Pulmonary artery endothelial cell (primary cell): ENCODE measurements around the gene IRF9. TPM values are rescaled to one million over a fixed set of nuclear protein-coding genes. Genes with fewer than 3 reads are reported as not detected.

Source experiments
- DNase-seq: peaks from one replicate; pipeline ENCODE4 v3.0.0-alpha.2; 2011; ENCODE audit warnings: low read depth, low spot score
- total RNA-seq: library from RNA; depleted of rRNA; stranded (reverse); fragments of >200 nt; gene quantifications from 2 replicates; pipeline ENCODE4 v1.2.3, GENCODE V29; 2014

Gene IRF9
- total RNA-seq, 1 donor from 2014 or later = 42.1 TPM

DNA sequence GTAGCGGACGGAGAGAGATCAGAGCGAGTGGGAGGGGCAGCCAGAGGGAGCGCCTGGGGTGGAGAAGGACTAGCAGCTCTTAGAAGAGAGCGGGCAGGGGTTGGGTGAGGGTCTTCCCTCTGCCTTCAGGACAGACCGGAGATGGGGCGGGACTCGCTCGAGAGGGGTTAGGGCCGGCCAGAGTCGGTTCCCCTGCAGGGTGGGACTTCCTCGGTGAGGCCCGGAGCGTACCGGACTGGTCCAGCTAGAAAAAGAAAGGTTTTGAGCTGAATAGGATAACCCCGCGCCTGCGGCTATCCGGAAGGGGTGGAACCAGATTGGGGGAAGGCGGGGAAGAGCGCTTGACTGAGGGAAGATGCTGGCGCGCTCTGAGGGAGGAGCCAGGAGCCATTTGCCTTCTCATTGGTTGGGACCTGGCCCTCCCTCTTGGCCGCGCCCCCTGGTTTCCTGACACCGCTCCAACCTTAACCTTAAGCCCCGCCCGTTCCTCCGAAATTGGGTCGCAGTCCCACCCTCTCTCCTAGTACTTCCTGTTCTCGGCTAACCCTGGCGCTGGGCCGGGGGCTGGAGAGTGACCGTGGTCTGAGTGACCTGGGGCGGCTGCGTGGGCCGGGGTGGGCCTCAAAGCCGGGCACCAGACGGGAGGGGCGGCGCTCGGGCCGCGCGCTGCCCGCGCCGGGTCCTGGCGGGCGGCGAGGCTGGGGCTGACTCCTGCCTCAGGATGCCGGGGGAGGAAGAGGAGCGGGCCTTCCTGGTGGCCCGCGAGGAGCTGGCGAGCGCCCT is 13.9 kb upstream of the IRF9 start, which contains the start of gene RNF31:
Gene RNF31, plus strand, starts transcription at position 521 of the 783 bp plus-strand sequence. Its CDS starts 201 bp downstream, at position 722.
- DNase-seq = peak; percentile 95

DNA sequence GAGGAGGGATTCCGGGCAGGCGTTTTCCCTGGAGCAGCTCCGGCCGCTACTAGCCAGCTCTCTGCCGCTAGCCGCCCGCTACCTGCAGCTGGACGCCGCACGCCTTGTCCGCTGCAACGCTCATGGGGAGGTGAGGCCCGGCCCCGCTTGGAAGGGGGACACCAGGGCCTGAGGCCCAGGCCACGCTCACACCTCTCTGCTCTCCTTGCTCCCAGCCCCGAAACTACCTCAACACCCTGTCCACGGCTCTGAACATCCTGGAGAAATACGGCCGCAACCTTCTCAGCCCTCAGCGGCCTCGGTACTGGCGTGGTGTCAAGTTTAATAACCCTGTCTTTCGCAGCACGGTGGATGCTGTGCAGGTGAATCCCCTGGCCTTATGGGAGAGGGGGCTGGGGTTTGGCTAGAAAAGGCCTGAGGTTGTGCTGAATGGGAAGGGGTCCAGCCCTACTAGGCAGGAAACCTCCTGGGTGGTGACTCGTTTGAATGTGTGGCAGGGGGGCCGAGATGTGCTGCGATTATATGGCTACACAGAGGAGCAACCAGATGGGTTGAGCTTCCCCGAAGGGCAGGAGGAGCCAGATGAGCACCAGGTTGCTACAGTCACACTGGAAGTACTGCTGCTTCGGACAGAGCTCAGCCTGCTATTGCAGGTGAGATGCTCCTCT is 13.2 kb upstream of the IRF9 start:
- DNase-seq = no peak

DNA sequence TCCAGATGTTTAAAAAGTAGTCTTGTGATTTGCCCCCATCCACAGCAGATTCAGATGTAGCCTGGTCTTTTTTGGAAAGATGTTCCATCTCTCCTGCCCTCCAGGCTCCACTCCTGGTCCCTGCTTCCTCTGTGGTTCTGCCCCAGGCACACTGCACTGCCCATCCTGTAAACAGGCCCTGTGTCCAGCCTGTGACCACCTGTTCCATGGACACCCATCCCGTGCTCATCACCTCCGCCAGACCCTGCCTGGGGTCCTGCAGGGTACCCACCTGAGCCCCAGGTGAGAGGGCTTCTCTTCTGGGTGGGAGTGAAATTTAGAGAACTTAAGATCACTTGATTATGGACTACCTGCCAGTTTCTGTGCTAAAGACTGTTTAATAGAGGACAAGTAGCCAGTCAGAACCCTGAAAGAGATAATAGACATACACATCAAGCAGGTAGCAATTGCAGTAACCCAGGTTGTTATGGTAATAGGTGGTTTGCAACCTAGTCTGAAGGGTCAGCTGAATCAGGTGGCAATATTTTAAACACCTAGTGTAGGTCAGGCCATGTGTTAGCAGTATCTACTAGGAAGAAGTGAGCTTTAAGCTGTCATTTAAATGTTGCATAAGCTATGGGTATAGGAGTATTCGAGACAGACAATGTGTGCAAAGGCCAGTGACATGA is 11.6 kb upstream of the IRF9 start:
- DNase-seq = no peak

DNA sequence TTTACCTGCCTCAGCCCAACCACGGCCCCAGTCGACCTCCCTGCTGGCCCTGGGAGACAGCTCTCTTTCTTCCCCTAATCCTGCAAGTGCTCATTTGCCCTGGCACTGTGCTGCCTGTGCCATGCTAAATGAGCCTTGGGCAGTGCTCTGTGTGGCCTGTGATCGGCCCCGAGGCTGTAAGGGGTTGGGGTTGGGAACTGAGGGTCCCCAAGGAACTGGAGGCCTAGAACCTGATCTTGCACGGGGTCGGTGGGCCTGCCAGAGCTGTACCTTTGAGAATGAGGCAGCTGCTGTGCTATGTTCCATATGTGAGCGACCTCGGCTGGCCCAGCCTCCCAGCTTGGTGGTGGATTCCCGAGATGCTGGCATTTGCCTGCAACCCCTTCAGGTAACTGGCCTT is 11.0 kb upstream of the IRF9 start:
- DNase-seq = no peak

DNA sequence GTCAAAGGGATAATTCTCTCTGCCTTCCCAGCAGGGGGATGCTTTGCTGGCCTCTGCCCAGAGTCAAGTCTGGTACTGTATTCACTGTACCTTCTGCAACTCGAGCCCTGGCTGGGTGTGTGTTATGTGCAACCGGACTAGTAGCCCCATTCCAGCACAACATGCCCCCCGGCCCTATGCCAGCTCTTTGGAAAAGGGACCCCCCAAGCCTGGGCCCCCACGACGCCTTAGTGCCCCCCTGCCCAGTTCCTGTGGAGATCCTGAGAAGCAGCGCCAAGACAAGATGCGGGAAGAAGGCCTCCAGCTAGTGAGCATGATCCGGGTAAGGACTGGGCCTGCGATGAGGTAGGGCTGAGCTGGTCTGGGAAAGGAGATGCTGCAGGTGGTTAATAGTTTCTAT is 10.5 kb upstream of the IRF9 start:
- no peak for DNase-seq

DNA sequence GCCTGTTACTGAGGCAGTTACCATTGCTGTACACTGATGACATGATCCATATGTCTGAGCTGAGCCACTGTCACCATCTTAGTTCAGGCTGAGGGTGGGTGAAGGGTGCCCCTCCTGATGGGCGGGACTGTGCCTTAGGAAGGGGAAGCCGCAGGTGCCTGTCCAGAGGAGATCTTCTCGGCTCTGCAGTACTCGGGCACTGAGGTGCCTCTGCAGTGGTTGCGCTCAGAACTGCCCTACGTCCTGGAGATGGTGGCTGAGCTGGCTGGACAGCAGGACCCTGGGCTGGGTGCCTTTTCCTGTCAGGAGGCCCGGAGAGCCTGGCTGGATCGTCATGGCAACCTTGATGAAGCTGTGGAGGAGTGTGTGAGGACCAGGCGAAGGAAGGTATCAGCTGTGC is 10.1 kb upstream of the IRF9 start:
- no peak for DNase-seq

DNA sequence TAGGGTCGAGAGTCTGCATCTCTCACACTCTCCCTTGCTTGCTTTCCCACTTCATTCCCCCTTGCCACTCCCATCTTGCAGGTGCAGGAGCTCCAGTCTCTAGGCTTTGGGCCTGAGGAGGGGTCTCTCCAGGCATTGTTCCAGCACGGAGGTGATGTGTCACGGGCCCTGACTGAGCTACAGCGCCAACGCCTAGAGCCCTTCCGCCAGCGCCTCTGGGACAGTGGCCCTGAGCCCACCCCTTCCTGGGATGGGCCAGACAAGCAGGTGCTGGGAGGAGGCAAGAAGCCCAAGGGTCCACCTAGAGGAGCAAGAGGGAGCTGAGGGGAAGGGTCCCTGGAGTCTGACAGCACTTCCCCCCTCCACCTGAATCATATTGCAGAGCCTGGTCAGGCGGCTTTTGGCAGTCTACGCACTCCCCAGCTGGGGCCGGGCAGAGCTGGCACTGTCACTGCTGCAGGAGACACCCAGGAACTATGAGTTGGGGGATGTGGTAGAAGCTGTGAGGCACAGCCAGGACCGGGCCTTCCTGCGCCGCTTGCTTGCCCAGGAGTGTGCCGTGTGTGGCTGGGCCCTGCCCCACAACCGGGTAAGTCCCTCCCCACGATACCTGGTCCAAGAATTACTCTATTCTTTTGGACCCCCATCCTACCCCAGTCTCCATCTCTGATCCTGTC is 9.5 kb upstream of the IRF9 start:
- DNase-seq = no peak

DNA sequence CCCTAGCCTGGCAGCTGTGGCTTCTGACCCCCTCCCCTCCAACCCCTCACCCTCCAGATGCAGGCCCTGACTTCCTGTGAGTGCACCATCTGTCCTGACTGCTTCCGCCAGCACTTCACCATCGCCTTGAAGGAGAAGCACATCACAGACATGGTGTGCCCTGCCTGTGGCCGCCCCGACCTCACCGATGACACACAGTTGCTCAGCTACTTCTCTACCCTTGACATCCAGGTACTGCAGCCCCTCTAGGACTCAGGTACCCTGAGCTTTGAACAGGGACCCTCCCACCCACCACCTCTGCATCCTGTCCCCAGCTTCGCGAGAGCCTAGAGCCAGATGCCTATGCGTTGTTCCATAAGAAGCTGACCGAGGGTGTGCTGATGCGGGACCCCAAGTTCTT is 6.0 kb upstream of the IRF9 start:
- no peak for DNase-seq

DNA sequence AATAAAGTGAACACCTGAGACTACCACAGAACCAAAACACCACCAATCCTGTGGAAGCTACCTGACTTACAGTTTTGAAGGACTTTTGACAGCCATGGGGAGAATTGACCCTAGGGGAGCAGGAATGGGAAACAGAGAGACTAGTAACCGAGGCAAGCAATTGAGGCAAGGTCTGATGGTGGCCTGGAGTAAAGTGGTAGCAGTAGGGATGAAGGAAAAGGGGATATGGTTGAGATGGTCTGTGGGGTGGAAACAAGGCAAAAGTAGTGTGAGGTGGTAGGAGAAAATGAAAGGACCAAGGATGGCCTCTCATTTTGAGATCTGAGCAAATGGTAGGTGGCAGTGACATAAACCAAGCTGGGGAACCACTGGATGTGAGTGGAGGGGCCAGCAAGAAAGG is 4.2 kb upstream of the IRF9 start:
- no peak for DNase-seq

DNA sequence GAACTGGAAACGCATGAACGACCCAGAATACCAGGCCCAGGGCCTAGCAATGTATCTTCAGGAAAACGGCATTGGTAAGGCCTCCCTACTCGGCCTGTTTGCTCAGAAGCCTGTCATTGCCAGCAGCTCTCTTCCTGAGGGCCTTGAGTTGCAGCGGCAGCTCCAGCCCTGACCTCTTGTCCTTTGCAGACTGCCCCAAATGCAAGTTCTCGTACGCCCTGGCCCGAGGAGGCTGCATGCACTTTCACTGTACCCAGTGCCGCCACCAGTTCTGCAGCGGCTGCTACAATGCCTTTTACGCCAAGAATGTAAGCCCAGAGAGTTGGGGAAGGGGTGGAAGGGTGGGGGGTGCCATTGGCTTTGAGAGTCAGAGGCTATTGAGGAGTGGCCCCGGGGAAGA is 3.7 kb upstream of the IRF9 start:
- DNase-seq = no peak

DNA sequence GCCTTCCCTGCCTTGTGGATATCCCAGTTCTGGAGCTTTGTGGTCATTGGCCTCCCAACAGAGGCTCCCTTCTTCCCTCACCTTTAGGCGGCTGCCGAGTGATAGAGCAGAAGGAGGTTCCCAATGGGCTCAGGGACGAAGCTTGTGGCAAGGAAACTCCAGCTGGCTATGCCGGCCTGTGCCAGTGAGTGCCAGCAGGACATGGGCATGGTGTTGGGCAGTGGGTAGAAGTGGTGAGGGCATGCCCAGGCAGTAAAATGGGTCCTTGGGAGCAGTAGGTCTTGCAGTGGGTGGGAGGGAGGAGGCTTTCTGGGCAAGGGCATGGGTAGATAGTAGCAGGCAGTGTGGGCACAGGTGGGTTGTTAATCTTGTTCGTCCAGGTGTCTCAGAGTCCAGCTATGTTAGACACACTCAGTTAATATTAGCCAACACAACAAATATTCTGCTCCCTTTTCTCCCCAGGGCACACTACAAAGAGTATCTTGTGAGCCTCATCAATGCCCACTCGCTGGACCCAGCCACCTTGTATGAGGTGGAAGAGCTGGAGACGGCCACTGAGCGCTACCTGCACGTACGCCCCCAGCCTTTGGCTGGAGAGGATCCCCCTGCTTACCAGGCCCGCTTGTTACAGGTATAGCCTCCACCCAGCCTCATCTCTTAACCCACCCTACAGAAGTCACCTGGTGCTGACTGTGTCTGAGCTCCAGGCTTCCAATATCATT is 1.1 kb upstream of the IRF9 start:
- no peak for DNase-seq

DNA sequence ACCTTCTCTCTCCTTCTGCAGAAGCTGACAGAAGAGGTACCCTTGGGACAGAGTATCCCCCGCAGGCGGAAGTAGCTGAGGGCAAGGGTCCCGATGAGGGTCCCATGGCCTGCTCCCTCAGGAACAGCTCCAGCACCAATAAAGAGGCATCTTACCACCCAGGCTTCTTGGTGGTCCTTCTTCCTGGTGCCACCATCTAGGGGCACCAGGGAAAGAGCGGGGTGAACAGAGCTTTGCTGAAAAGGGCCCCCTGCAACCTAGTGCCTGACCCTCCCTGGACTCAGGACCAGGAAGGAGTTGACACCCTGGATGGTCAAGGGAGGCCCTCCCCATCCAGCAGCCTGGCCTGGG is 591 bp upstream of the IRF9 start:
- DNase-seq = no peak

DNA sequence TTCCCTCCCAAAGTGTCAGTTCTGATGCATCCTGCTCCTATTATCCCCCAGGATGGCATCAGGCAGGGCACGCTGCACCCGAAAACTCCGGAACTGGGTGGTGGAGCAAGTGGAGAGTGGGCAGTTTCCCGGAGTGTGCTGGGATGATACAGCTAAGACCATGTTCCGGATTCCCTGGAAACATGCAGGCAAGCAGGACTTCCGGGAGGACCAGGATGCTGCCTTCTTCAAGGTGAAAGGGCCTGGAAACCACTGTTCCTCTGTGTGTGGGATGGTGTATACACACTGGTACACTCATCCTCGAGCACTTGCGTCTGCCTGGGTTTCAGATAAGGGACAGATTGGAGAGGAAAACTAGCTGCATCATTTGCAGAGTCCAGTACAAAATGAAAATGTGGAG is 1.0 kb downstream of the IRF9 start:
- DNase-seq = no peak

DNA sequence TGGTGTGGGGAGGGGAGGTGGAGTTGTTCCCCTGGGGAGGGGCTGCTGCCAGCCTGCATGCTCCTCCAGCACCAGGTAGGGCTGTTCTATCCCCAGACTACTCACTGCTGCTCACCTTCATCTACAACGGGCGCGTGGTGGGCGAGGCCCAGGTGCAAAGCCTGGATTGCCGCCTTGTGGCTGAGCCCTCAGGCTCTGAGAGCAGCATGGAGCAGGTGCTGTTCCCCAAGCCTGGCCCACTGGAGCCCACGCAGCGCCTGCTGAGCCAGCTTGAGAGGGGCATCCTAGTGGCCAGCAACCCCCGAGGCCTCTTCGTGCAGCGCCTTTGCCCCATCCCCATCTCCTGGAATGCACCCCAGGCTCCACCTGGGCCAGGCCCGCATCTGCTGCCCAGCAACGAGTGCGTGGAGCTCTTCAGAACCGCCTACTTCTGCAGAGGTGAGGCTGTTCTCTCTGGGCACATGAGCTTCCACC is 3.5 kb downstream of the IRF9 start:
- DNase-seq = no peak

DNA sequence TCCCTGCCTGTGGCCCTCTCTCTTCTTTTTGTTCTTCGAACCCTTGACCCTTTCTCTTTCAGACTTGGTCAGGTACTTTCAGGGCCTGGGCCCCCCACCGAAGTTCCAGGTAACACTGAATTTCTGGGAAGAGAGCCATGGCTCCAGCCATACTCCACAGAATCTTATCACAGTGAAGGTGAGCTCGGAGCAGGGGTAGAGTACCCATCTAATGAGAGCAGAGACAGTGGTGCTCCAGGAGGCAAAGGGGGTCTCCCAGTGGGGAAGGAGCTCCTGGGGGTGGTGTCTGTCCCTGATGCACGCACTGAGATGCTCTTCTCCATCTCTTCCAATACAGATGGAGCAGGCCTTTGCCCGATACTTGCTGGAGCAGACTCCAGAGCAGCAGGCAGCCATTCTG is 4.7 kb downstream of the IRF9 start:
- no peak for DNase-seq

DNA sequence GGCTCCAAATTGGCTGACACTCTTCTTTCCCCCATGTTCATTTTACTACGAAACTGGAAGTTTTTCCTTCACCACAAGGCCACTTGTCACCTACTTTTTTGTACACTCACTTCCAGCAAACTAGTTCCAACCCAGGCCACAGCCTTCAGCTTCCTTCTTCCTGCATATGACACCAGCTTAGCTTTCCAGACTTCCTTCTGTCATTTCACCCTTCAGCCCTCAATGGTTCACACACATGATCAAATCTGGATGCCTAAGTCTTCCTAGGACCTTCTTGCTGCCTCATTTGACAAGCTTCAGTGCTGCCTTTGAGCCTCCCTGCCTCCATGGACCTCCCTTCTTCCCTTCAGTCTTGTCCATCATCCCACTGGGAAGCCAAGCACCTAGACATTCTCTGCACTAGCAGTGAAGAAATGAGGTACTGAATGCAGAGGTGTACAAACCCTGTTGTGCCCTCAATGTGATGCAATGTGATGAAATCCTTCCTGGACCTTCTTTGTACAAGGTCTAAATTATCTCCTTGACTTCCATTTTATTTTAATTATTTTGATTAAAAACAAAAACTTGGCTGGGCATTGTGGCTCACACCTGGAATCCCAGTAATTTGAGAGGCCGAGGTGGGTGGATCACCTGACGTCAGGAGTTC is 6.5 kb downstream of the IRF9 start:
- DNase-seq = no peak

DNA sequence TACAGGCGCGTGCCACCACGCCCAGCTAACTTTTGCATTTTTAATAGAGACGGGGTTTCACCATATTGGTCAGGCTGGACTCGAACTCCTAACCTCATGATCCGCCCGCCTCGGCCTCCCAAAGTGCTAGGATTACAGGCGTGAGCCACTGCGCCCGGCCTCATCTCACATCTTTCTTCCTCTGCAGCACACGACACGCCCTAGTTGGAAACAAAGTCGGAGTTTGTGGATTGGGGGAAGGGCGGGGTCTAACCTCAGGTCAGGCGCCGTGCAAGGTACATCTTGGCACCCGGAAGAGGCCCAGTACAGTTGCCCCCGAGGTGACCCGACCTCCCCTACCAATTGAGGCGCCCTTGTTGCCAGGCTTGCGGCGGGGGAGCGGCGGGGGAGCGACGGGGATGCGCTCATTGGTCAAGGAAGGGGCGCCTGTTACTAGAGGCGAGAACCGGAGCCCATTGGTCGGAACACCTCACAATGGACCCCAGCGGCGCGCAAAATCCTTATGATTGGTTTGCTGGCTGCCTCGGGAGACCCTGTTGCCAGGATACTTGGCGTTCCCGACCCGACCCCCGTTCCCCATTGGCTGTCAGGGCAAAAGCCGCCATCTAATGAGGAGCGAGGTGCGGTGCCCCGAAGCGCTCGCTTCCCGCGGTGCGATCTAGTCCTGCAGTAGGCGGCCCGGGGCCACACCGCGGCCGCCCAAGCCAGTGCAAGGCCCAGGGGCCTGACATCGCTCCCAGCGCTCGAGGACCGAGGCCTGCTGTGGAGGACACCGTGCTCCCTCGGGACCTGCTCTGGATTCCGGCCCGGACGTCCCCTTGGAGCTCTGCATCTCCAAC is 10.6 kb downstream of the IRF9 start, which contains the start of gene REC8:
Gene REC8, plus strand, starts transcription at position 659 of the 839 bp plus-strand sequence. CDS start 473 bp downstream, outside the sequence.
- no peak for DNase-seq

DNA sequence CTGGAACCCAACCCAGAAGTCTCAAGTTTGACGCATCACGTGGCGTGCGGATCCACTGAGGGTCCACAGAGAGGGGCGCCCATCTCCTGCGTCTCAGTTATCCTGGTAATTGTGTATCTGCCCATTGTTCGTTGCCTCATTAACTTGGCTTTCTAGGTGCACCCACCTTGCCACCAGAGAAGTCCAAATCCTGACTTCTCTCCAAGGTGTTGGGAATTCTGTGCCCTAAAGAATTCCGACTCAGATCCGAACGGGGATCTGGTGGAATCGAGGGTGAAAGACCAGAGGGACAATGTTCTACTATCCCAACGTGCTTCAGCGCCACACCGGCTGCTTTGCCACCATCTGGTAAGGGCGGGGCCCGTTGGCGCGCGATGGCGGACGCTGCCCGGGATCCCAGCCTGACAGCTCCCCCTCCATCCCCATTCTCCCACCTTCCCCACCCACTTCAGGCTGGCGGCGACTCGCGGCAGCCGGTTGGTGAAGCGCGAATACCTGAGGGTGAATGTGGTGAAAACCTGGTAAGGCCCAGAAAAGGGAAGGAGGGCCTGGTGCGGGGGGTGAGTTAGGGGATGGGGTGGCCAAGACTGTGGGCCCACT is 11.3 kb downstream of the IRF9 start:
- DNase-seq = no peak

DNA sequence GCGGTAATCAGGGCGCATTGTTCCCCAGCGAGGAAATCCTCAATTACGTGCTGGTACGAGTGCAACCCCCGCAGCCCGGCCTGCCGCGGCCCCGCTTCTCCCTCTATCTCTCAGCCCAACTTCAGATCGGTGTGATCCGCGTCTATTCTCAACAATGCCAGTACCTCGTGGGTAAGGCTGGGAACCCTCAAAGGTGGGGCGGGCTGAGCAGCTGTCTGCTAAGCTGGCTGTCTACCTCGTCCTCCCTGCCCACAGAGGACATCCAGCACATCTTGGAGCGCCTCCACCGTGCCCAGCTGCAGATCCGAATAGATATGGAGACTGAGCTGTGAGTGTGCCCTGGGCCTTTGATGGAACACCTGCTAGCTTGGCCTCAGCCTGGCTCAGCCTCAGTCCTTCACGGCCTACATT is 11.8 kb downstream of the IRF9 start:
- DNase-seq = no peak
